HG02970 (cell line): ENCODE data around the gene CD96.
A peak's percentile ranks its signal among the peaks of the same experiment; 100 is the strongest.

ENCODE experiments used
- ATAC-seq: cut with Tn5 transposase; IDR thresholded peaks from one replicate; pipeline ENCODE4 v1.9.1; 2021; ENCODE audit warnings: mild to moderate bottlenecking, moderate library complexity, moderate number of reproducible peaks; ENCODE audit not compliant: unreplicated experiment, low FRiP score

The CD96 gene

DNA sequence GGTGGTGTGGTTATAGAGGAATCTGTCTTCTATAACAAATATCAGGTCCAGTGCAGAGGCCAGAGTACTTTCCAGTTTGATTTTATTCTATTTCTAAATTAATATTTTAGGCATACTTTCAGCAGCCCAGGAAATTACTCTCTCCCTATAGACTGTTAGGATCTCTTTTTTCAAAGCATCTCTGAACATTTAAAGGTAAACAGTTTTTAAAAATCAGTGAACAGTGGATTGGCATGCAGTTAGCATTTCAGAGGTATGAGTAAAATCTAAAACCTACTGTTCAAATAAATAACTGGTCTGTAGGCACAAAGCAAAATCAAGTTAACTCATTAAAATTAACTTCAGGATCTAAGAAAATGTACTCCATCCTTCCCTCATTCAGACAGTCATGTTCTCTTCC lies 50.1 kb downstream of the CD96 start:
- ATAC-seq, result no peak

DNA sequence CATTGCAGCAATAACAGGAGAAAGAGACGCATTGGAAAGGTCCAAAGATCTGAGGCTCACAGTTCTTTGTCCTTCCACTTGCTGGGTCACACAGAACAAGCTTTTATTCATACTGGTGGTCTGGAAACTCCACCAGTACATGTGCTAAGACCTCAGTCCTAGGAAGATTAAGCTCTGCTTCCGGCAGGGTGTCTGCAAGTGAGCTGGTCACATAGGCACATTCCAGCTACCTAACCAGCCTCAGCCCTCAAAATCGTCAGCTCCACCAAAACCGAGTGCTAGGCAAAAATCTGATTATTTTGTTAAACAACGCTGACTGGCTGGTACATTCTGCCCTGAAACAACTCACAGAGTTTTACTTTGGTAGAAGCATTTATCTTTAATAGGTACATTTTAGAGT lies 50.9 kb downstream of the CD96 start:
- ATAC-seq, result no peak

DNA sequence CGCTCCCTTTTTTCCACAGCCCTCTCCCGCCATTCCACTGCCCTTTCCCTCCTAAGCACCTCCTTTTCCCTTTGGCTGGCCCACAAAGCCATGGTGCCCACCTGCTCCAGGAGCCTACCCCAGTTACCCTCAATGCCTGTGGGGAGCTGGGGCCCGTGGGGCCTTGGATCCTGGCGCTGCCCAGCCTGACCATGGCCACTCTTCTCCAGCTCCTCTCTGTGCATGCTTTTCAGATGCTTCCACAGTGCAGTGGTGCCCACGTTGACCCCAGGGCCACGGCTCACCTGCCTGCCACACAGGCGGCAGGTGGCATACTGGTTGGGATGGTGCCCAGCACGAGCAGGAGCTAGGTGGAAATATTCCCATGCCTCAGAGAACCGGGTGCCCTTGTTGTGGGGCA lies 51.7 kb downstream of the CD96 start:
- ATAC-seq, result no peak

DNA sequence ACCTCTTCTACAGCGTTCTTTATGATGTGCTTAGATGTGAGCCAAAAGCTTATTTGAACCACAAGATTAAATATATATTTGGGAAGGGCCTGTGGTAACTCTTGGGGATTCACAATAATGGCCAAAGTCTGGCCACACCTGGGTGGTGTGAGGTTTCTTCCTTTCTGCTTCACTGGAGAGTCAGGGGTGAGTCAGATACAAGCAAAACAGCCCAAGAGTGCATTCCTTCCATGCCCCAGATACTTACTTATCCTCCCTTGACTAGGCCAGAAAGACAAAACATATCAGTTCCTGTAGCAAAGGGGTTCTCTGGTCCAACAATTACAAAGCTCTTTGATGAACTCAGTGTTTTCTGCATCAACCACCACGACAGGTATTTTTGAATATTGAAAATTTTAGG lies 52.2 kb downstream of the CD96 start:
- no peak for ATAC-seq

DNA sequence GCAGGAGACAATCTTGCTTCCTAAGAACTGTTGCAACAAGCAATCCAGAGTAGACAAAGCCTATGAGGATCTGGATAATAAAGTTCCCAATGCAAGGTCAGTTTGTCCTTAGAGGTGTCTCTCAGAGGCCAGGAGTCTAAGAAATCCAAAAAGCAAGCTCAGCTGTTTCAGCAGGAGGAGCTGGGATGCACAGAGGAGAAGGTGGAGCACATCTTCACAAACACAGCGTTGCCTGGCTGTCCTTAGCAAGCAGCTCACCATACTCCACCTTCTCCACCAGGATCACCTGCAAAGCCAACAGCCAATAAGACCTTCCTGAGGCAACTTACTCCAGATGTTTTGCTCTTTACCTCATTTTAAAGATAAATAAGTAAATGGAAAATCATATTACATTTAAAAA lies 52.8 kb downstream of the CD96 start:
- ATAC-seq, result no peak

DNA sequence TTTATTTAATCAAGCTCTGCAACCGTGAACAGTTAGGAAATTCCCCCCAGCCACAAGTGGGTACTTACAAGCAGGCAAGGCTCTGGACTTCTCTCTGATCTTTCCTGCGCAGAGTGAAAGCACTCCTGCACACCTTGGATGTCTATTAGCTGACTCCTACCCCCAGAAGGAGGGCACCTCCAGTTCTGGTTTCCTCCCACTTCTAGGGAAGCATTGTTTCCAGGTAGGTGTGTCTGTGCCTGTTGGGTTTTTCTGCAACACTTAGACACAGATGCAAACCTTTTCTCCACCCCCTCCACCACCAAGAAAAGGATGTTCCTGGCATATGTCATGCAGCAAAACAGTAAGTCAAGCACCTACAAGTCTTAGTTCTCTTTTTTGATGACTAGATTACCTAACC lies 53.2 kb downstream of the CD96 start, which contains the start of gene ZBED2:
ZBED2 (minus strand) TSS at position 115 of the 400 bp plus-strand sequence. CDS start 1,145 bp downstream, outside the sequence.
- no peak for ATAC-seq

DNA sequence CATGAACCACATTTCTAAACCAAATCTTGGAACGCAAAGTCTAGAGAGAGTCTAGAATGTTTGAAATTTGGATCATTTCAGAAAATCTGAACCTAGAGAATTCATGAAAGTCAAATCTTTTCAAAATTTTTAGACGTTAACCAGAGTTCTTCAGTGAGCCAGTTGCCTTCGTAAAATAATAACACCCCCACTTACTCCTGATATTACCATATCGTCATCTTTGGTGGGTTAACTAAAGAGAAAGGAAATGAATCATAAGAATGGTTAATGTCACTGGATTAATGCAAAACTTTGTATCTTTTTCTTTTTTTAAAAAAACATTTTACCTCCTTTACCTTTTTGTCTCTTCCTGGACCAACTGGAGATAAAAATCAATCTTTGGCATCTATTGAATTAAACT lies 54.3 kb downstream of the CD96 start:
- no peak for ATAC-seq

DNA sequence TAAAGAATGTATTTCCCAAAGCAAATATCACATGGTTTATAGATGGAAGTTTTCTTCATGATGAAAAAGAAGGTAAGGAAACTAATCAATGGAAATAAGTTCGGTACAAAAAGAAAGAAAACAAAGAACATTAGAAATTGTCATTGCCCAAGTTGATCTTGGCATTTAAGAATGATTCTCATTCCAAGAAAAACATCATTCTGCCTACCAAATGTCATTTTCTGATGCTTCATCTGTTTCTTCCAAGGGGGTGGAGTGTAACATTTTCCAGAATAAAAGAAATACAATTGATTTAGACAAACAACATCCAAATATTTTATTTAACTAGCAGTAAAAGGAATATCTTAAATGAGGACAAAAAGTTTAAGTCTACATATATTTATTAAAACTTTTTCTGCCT lies 56.1 kb downstream of the CD96 start:
- ATAC-seq, result no peak

DNA sequence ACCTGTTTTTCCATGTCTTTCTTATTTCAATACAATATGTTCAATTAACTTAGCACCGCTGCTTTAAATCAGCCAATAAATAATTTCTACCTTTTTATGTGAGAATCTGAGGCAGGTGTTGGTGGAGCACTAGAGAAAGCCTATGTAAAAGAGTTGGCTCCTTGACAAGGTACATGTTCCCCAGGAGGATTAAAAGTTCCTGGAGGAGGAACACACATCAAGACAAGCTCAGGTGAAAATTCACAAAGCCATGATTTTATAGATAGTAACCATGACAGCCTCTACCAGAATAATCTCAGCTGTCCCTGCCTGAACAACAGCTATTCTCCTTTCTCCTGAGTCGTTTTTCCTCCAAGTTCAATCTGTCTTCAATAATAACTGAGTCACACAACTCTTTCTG lies 56.6 kb downstream of the CD96 start:
- no peak for ATAC-seq

DNA sequence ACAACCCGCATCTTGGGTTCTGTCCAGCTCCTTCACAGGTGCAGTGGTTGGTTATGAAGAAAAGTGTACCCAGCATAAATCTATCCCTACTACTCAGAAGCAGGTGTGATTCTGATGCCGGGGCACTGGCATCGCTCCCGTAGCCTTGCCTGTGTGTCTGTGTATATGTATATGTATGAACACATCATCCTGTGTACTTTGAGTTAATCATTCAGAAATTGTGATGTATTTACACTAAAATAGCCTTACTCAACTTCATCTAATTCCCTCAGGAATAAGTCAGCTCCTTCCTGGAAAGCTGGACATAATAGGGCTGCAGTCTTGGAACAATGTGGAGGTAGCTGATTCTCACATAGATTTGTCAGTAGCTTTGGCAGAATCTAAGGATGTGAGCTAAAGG lies 59.8 kb downstream of the CD96 start:
- ATAC-seq, result no peak

DNA sequence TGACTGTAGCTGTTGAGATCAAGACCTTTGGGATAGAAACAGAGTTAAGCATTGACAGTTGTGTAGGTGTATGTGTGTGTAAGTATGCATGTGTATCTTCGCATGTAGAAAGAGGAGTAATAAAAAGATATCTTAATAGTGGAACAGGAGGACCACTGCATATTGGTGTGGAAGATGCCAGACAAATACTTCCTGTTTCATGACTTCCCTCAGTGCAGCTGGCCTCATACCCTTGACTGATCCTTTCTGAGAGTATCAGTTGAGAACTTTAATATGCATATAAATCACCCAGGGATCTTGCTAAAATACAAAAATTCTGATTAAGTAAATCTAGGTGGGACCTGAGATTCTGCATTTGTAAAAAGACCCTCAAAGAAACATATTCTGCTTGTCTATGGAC lies 61.7 kb downstream of the CD96 start:
- no peak for ATAC-seq

DNA sequence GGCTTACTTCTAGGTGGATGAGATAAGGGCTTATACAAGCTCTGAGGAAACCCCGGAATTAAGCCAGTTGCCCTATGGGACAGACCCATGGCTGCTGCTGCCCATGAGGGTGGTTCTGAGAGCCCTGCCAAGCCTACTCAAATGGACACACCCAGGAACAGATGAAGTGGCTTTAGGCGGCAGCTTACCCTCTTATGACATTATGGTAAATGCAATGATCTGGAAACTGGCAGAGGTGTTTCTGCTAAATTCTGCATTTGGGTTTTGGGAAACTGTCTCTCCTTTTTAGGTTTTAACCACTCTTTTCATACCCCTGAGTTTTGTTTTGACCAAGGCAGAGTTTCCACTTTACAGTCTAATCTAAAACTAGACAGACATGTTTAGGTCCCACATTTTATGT lies 62.1 kb downstream of the CD96 start:
- no peak for ATAC-seq

DNA sequence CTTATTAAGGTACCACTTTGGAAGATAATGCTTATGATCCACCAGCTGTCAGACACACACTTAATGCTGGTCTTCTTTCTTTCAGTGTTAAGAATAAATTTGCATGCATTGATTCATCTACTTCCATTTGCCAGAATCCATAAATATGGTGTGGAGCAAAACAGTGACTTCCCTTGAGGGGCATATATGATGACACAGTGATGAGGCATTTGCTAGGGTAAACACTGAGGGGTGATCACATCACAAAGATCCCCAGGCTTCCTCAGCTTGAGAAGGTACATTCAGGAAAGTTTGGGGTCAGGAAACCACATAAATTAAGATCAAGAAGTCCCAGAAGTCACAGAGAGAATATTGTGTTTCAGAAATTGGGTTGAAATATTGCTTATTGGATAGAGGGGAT lies 63.0 kb downstream of the CD96 start:
- no peak for ATAC-seq

DNA sequence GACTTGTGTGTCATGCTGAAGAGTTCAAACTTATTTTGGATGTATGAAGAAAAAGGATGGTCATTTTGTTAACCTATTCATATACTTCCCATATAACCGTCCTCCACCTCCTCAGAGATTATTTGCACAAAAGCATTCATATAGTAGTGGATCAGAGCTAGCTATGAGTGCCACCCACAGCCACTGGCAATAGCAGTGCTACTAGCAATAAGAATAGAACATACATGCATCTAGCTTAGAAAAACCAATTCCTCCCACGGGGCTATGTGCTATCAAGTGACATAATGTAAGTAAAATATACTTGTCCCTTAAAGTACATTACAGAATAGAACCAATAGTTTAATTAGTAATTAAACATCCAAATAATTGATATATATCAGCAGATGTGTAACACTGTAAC lies 63.5 kb downstream of the CD96 start:
- no peak for ATAC-seq

DNA sequence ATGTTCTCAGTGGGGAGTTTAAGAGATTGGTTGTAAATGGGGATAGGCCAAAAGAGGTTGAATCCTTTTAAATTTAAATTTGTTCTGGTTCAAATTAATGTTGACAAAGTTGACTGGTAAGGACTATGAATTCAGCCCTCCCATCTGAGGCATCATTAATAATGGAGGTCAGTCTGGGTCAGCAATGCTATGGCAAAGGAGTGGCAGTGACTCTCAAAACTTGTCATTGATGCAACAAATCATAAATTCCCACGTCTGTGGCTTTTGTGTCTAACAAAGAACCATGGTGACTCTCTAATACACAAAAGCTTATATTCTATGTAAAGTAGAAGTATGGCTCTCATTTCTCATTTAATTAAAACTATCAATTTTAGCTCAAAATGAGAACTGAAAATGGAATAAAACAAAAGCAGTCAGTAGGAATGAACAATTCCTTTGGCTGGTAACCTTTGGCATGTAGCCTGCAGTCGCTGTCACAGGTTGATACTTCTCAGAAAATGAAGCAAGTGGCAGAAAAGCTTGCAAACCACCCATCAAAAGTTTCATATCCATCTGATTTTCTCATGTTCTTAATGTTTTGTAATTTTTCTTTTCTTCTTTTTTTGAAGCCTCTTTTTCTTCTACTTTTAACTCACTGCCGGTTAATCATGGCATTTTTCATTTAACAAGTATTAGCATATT lies 65.4 kb downstream of the CD96 start:
- no peak for ATAC-seq

DNA sequence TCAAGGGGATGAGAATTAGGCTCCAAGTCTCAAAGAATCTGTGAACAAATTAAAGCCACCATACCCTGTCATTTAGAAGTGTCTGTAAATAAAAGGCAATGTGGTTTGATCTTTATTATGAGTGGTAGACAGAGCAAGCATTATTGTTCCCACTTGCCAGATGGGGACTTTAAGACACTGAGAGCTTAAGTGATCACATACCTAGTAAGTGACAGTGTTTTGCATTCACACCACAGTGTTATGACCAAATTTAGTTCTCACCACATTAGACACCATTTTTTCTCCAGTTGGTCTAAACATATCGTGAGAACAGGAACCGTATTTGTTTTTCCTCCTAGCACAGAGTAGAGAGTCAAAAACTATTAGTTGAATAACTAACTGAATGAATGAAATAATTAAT lies 66.4 kb downstream of the CD96 start:
- no peak for ATAC-seq

DNA sequence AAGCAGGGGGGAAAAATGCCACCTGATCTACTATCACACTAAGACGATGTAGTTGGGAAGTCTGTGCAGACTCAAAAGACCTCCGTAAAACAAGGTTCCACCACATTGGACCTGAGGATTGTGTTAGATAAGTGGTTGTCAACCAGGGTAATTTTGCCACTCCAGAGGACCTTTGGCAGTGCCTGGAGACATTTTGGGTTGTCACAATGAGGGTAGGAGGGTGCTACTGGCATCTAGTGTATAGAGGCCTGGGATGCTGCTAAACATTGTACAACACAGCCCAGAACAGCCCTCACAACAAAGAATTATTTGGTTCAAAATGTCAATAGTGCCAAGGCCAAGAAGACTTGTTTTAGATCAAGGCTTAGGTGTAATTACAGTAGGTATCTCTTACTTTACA lies 67.7 kb downstream of the CD96 start:
- no peak for ATAC-seq

DNA sequence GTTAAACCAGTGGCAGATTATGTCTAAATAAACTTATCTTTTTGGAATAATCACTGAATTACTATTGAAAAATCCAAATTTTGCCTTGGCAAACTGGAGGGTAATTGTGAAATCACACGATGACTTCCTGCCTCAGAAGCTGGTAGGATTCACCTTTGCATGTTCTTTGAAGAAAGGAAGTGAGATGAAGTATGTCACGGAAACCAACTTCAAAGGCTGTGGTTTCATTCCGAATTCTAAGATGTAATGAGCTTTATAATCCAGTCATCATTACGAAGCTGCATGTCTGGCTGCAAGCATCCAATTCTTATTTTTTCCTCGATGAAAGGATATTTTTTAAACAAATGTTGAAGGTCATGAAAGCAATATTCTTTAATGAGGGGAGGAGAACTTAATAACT lies 68.2 kb downstream of the CD96 start:
- ATAC-seq, result peak; percentile 86

DNA sequence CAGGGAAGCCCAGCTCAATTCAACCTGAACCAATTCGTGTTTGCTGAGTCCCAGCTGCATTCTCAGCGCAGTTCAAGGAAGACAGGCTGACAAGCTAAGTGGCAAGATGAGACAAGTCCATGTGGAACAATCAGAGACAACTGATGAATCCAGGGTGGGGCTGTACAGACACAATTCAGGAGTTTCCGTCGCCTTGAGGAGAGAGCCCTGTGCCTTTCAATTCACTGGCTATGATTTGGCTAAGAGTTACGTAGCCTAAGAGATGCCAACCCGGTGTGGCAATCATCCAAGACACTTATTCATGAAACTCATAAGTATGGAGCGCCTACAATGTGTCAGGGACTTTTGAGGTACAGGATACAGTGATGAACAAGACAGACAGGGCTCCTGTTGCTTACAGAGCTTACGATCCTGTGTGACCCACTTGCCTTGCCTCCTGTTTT lies 68.6 kb downstream of the CD96 start:
- ATAC-seq, result no peak

DNA sequence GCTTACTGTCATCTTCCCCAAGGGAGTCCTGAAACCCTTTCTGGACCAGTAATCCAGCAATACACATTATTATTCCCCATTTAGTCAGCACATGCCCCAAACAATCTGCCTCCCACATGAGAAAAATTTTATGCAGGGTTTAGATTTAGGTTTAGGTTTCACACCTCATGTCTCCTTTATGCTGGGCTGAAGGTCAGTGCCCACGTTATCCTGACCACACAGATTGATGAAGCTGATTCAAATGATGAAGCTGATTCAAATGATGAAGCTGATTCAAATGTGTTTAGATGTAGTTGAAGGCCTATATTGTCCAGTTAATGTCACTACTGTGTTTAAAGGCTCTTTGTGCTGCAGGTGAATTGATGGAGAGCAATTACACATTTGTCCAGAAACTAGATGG lies 71.3 kb downstream of the CD96 start:
- ATAC-seq, result no peak

DNA sequence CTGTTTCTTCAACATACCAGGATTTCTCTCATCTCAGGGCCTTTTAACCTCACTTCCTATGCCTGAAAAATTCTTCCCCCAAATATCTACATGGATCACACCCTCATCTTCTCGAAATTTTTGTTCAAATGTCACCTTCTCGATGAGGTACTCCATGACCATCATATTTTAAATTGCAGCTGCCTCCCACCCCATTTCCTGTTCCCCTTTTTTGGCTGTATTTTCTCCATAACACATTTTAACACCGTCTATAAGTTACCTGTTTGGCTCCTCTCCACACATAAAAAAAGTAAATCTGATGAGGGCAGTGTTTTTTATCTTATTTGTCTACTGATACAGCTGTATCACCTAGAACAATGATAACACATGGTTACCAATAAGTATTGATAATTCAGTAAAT lies 73.9 kb downstream of the CD96 start:
- no peak for ATAC-seq

DNA sequence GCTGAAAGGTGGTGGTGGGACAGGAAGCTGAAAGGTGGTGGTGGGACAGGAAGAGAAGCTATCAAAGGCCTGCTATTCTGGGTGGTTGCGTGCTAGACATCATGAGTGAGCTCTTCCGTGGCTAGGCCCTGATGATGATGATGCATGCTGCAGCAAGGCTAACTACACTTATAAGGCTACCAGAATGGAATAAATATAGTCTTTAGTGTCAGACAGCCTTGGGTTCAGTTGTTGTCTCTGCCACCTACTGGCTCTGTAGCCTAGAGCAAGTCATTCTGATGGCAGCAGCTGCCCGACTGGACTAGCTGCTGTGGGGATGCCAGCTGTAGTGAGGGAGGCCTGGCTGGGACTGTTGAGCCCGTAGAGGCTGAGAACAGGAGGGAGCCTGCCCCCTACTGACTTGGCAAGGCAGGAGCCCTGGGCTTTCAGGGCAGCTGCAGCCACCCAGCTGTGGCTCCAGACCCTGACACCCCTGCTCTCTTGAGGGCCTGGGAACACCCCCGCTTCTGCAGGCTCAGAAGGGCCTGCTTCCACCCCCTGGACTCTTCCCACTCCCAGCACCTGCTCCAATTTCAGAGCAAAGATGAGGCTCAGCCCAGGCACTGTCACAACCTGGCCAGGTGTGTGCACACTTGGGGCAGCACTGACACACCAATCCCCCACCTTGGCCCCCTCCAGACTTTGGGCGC lies 74.6 kb downstream of the CD96 start:
- ATAC-seq, result peak; percentile 51
